ENCODE data around the gene PIGL.

DNA sequence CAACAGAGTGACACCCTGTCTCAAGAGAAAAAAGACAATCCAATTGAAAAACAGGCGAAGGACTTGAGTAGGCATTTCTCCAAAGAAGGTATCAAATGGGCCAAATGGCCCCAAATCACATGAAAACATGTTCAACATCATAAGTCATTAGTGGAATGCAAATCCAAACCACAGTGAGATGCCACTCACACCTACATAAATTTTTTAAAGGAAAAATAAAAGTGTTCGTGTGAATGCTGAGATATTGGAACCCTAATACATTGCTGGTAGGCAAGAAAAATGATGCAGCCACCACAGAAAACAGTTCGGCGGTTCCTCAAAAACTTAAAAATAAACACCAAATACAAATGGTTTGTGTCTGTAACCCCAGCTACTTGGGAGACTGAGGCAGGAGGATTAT, 45.2 kb downstream of the PIGL start:
- TF ChIP-seq, protein P1, sequence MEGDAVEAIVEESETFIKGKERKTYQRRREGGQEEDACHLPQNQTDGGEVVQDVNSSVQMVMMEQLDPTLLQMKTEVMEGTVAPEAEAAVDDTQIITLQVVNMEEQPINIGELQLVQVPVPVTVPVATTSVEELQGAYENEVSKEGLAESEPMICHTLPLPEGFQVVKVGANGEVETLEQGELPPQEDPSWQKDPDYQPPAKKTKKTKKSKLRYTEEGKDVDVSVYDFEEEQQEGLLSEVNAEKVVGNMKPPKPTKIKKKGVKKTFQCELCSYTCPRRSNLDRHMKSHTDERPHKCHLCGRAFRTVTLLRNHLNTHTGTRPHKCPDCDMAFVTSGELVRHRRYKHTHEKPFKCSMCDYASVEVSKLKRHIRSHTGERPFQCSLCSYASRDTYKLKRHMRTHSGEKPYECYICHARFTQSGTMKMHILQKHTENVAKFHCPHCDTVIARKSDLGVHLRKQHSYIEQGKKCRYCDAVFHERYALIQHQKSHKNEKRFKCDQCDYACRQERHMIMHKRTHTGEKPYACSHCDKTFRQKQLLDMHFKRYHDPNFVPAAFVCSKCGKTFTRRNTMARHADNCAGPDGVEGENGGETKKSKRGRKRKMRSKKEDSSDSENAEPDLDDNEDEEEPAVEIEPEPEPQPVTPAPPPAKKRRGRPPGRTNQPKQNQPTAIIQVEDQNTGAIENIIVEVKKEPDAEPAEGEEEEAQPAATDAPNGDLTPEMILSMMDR (IDR thresholded peaks at IDR 0.05; ENCODE audit: insufficient read depth, low read length), result no peak
- TF ChIP-seq, protein P2, sequence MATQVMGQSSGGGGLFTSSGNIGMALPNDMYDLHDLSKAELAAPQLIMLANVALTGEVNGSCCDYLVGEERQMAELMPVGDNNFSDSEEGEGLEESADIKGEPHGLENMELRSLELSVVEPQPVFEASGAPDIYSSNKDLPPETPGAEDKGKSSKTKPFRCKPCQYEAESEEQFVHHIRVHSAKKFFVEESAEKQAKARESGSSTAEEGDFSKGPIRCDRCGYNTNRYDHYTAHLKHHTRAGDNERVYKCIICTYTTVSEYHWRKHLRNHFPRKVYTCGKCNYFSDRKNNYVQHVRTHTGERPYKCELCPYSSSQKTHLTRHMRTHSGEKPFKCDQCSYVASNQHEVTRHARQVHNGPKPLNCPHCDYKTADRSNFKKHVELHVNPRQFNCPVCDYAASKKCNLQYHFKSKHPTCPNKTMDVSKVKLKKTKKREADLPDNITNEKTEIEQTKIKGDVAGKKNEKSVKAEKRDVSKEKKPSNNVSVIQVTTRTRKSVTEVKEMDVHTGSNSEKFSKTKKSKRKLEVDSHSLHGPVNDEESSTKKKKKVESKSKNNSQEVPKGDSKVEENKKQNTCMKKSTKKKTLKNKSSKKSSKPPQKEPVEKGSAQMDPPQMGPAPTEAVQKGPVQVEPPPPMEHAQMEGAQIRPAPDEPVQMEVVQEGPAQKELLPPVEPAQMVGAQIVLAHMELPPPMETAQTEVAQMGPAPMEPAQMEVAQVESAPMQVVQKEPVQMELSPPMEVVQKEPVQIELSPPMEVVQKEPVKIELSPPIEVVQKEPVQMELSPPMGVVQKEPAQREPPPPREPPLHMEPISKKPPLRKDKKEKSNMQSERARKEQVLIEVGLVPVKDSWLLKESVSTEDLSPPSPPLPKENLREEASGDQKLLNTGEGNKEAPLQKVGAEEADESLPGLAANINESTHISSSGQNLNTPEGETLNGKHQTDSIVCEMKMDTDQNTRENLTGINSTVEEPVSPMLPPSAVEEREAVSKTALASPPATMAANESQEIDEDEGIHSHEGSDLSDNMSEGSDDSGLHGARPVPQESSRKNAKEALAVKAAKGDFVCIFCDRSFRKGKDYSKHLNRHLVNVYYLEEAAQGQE (IDR thresholded peaks at IDR 0.05; ENCODE audit: insufficient replicate concordance, low read depth), result no peak

All from HL-60 (cell line).